IgD-negative memory B cell (primary cell): ENCODE measurements around the gene LOXHD1. TPM values are rescaled to one million over a fixed set of nuclear protein-coding genes. Genes with fewer than 3 reads are reported as not detected.

Experiments used
- polyA plus RNA-seq: library from polyadenylated mRNA; unstranded; fragments of 300-500 nt; fragmentation: Illumina TruSeq; gene quantifications from one replicate; pipeline ENCODE4 v1.2.3, GENCODE V29; 2021

The LOXHD1 gene
- polyA plus RNA-seq, 1 donor from 2014 or later: not detected

Other genes starting within 250 kb of the LOXHD1 start
- gene ST8SIA5, start 99.8 kb upstream of the LOXHD1 start, polyA plus RNA-seq: not detected